AG09319 (cell line): ENCODE results near the gene SIN3B.

Experiments
- DNase-seq: peaks from one replicate; pipeline ENCODE4 v3.0.0-alpha.2; 2010; ENCODE audit warnings: low read depth; ENCODE audit errors: extremely low read depth
- CTCF ChIP-seq: IDR thresholded peaks from 2 replicates; pipeline ENCODE4 v1.5.1; 2011; ENCODE audit warnings: low read depth, mild to moderate bottlenecking, inconsistent platforms, low read length, moderate library complexity

The SIN3B gene

GRCh38 chr19:16883522-16883921, 54.3 kb downstream of the SIN3B start:
- DNase-seq: no peak
- TF ChIP-seq CTCF: no peak

GRCh38 chr19:16885166-16885565, 56.0 kb downstream of the SIN3B start:
- no peak for DNase-seq
- no peak for TF ChIP-seq CTCF

- no peak for DNase-seq
- no peak for TF ChIP-seq CTCF
Measured at GRCh38 chr19:16886305-16886880, 57.2 kb downstream of the SIN3B start.

GRCh38 chr19:16887353-16888265, 58.4 kb downstream of the SIN3B start:
- DNase-seq: no peak

GRCh38 chr19:16888629-16889365, 59.6 kb downstream of the SIN3B start, which contains the start of gene F2RL3:
Gene F2RL3, plus strand, starts transcription at chr19:16888999. Its CDS starts 191 bp downstream, at chr19:16889190.
- no peak for DNase-seq
- TF ChIP-seq CTCF: no peak

More at GRCh38 chr19:16887353-16888265, 58.4 kb downstream of the SIN3B start:
- no peak for TF ChIP-seq CTCF

- no peak for DNase-seq
- TF ChIP-seq CTCF: no peak
Measured at GRCh38 chr19:16889366-16889882, 60.2 kb downstream of the SIN3B start.
